SH-SY5Y (cell line): ENCODE results near the gene STAC2.
A peak's percentile ranks its signal among the peaks of the same experiment; 100 is the strongest.

Source experiments
- GATA2 ChIP-seq: IDR thresholded peaks from 2 replicates; pipeline ENCODE4 v1.6.1; 2011; ENCODE audit warnings: mild to moderate bottlenecking, low read depth, low read length
- GATA3 ChIP-seq: IDR thresholded peaks from 2 replicates; pipeline ENCODE4 v1.6.1; 2011; ENCODE audit warnings: low read depth, mild to moderate bottlenecking, low read length, moderate library complexity

STAC2 gene

DNA sequence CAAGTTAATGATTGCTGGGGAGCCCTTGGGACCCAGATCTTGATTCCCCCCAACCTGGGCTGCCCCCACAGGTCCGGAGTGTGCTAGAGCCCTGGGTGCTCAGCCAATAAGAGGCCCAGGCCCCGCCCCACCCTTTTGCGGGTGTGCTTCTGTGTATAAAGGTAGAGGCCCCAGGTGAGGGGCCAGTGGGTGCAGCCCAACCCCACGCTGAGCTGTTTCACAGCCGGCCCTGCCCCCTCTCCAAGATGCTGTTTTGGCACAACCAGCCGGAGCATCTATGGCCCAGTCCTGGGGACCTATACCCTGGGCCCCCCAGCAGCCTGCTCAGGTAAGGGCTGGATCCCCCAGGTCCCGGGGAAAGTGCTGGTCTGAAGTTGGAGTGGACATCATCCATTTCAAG lies 11.8 kb upstream of the STAC2 start:
- no peak for TF ChIP-seq GATA3
- TF ChIP-seq GATA2 = no peak

DNA sequence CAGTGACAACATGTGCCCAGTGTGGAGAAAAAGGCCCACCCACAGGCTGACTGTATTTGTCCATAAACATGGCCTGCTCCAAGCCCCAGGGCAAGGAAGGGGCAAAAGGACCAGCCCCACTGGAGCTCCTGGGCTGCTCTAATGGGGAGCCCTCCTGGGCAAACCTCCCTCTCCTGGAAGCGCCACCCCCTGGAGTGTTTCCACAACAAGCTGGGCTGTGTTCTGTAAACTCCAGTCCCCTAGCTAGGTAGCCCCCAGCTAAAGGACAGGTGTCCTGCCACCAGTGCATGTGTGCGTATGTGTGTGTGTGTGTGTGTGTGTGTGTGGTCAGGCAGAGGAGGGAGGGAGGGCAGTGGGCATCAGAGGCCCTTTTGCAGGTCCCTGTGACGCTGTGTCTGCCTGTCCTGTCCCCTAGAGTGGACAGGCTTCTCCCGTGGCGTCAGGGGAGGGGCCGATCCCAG lies 11.3 kb upstream of the STAC2 start:
- no peak for TF ChIP-seq GATA3

DNA sequence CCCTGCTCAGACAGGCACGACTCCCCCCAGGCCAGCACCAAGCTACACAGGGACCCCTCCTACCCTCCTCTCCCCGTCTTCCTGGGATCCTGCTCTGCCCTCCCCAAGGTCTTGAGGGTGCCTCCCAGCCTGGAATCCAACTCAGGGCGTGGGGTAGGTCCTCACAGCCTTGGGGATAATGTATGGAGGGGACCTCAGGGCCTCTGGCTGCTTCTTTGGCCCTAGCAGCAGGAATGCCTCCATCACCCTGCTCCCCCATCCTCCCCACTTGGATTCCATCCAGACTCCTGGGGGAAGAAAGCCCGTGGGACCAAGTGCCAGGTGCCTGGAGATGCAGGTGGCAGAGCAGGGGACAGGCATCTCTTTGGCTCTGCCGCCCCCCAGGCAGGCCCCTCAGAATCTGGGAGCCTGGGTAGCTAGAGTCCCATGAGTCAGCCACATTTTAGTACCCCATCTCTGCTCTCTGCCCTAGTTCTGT lies 10.7 kb upstream of the STAC2 start:
- TF ChIP-seq GATA3 (no peak), GATA2 (no peak)

DNA sequence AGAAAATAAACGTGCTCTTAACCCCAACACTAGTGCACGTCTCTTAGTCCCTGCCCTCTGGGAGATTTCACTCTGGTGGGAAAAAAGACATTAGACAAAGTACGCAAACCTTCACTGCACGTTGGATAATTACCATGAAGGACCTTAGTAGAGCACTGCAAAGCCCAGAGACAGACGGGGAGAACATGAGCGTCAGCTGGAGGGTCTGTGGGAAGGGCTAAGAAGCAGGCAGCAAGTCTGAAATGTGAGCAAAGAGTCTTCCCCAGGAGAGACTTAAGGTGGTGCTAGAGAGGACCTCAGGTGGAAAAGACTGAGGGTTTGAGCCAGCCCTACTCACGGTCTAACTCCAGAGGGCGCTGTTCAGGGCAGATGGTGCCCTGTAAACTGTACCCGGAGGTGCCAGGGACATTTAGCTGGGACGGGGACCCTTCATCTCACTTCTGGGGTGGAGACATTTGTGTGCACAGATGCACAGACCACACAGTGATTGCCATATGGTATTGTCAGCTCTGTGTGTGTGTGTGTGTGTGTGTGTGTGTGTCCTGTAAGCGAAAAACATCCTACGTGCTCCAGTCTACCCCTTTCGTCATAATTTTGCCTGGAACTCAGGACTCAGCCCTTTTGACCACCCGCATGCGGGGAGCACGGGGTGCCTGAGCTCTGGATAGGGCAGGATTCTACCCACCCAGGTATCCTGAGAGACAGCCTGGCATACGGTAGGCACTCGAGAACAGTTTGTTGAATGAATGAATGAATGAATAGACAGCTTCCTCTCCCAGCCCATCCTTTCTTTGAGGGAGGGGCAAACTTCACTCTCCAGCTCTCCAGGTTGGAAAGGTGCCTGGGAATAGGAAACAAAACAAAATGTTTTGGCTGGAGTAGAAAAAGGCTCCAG lies 10.1 kb upstream of the STAC2 start:
- TF ChIP-seq GATA2 = no peak
- TF ChIP-seq GATA3 = no peak

DNA sequence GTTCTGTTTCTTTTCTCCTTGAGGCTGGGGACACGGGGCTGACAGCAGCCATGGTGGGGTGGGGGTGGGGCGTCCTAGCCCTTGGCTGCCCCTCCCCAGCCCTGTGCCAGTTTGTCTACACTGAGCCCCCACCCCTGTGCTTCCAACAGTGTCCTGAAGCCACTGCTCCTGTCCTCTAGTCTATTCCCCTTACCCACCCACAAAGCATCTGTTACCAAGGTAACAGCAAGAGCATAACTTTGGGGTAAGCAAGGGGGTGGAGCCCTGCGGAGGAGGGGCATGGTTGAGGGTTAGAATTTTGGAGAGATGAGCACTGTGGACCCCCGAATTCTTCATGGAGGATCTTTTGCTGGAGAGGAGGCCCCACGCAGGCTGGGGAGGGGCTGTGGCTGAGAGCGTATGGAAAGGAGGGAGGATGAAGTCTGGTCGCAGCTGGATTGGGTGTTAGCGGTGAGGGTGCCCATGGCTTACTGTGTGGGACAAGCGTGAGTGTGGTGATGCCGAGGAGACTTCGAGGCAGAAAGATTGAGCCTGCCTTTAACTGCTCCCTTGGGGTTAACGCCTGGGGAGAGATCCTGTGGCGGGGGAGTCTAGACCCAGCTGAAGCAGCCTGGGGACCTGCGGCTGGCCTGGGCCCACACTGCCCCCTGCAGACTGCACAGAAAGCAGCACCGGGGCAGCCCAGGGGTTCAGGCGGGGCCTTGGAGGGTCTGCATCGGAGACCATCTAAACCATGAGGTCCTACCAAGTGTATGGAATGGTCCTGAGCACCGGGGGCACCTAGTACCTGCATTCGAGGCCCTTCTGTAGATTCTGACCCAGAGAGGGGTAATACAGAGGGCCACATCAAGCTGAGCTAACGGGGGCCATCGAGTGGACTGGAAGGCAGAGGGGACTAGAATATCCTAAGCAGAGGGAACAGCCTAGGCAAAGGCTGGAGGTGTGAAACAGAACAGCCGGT lies 6.1 kb upstream of the STAC2 start:
- TF ChIP-seq GATA2 (no peak), GATA3 (no peak)

DNA sequence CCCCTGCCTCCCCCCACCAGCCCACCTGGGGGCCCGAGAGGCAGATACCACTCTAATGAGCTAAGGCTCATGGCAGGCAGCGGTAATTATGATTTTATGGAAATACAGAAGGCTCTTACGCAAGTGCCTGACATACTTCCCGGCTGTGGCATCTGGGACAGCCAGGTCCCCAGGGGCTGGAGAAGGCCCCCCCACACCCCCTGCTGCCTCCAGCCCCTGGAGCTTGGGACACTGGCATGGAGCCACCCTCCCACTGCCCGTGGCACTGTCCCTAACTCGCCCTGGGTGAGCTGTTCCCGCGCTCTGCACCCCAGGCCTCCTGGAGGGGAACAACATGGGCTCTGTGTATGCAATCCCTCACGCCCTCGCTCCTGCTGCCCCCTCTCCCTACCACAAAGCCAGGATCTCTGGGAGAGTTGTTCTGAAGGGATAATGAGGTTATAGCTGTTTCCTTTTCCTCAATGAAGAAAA lies 5.4 kb upstream of the STAC2 start:
- TF ChIP-seq GATA3 (no peak), GATA2 (no peak)

DNA sequence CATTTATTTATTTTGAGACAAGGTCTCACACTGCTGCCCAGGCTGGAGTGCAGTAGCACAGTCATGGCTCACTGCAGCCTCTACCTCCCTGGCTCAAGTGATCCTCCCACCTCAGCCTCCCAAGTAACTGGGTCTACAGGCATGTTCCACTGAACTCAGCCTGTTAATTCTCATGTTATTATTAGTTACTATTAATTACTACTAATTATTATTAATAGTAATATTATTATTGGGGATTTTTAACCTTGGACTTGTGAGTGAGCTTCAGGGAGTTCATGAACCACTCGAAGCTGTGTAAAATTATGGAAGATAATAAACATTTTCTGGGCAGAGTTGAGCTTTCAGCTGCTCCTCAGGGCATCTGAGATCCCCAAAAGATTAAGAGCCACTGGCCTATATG lies 4.6 kb upstream of the STAC2 start:
- TF ChIP-seq GATA2 (peak; percentile 48; the same call in 1 of the 2 replicates), GATA3 (no peak)

DNA sequence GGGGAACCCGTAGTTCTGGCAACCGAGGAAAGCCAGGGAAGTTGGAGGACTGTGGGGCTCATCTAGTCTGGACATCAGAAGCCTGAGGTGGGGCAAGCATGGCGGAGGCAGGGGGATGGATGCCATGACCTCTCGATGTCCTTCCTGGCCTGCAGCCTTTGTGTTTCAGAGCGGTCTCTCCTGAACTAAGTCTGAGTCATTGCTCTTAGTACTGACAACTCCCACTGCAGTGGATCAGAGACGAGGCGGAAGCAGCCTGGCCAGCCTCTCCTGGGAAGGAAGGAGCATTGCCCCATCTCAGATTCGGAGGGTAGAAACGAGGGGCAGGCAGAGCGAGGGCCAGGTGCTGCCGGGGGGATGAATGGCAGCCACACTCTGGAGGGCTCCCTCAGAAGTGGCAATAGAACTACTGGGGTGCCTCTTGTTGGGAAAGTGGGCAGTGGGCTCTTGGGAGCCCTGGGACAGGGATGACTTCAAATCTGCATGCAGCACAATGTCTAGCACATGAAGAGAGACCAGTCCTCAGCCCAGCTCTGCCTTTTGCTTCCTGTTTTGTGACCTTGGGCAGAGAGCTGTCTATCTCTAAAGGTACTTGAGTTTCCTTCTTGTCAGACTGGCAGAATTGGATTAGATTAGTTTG lies 3.6 kb upstream of the STAC2 start:
- TF ChIP-seq GATA3 = no peak
- no peak for TF ChIP-seq GATA2

DNA sequence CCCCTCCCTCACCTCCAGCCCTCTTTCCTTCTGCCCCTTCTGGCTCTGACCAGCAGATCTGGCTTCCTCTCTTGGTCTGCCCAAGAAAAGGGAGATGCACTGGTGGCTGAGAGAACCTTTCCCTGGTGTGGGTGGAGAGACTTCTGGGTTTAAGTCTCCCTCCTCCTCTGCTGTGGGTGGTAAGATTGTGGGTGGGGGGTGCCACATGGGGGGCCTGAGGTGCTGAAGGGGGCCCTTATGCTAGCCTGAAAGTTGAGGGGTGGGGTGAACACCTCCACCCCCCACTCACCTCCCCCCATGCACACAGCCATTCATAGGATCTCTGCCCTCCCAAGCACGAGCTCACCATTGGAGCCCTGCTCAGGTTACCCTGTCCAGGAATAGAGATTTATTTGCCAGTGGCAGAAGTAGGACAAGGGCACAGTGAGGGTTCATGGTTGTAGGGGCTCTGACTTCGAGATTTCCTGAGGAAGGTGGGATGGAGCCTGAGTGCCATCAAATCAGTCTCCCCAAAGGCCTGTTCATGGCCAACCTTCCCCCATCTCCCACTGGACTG lies 1.7 kb upstream of the STAC2 start:
- TF ChIP-seq GATA2 = no peak
- TF ChIP-seq GATA3 = no peak

DNA sequence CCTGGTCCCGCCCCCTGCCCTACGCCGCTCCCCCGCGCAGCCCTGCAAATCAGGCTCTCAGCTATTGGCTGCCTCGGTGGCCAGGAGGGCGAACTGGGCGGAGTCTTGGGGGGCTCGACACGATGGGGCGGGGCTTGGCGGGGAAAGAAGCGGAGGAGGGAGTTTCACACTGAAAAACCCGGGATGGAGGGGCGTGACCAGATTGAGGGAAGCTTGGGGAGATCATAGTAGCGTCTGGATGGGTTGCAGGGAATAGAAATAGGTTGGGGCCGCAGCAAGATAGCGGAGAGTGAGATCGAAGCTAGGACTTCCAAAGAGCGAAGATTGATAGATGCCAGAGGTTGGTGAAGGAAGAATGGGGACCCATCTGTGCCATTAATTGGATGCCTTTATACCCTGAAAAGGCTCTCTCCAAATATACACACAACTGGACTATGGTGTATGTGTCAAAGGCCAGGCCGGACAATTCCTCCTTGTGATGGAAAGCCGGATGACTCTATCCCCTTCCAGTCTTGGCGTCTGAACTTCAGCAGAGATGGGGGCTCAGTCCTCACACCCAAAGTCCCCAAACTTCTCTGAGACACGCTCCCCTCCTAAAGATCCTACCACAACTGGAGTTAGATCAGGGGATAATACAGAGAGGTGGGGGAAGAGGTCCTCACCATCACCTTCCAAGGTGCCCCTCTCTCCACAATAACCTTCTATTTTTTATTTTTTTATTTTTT lies 376 bp upstream of the STAC2 start:
- no peak for TF ChIP-seq GATA3
- no peak for TF ChIP-seq GATA2

DNA sequence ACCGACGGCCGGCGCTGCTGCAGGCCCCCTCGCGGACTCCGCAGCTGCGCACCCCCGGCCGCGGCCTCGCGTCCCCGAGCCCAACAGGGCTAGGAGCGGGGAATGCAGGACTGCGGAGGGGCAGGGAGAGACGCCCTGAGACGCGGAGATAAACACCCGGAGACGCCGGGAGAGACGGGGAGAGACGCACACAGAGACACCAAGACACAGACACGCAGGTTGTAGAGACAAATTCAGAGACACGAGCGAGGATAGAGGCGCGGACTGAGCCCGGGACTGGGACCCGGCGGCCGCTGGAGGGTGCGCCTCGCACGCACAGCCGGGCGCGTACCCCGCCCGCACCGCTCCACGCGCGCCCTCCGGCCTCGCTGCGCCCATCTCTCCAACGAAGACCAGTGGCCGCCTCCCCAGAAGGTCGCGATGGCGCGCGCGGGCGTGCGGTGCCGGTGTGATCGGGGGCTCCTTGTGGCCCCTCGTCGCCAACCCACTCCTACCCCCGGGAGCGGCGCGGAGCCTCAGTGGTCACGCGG lies 902 bp downstream of the STAC2 start:
- TF ChIP-seq GATA3 (no peak), GATA2 (no peak)

DNA sequence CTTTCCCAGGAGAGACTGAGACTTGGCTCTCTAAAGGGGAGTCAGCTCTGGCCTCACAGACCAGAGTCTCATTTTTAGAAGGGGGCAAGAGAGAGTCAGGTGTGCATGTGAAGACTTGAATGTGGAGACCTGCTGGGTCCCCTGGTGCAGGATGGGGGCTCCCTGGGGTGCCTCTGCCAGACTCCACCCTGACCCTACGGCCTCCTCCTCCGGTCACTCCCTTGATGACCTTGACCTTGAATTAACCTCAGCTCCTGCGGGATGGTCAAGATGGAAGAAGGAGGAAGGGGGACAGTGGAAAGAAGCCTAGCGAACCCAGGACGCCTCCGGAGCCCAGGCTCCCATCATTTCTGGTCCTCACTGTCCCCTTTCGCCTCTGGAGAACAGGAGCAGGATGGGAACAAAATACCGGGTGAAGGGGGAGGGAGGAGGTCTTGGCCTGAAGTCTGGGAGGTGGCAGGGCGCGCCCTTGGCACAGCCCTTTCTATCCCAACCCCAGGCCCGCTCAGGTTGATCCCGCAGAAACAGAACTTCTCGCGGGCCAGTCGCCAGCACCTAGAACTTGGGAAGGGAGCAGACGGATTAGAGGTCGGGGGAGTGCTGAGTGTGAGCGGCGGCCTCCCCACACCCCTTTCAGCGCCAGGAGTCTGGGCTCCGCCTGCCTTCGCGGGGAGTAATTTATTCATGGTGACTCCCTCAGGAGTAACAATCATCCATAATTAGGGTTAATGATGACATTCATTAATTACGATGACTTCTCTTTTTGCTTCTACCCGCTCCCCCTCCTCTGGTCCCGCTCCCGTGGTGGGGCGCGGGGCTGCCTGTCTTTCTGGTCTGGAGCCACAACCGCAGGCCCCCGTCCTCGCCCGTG lies 1.6 kb downstream of the STAC2 start:
- TF ChIP-seq GATA3 = no peak
- TF ChIP-seq GATA2 = no peak
